Left cardiac atrium (tissue), 4 donors: ENCODE data around the gene CD58. TPM values are rescaled to one million over a fixed set of nuclear protein-coding genes. Genes with fewer than 3 reads are reported as not detected.

Experiments
- ATAC-seq, 2 donors: fragments of 200-7000 bp; cut with Tn5 transposase; one replicate each; pipeline ENCODE4 v1.9.1; 2020; ENCODE audit warnings: mild to moderate bottlenecking in 2 of 2, moderate library complexity in 2 of 2
- DNase-seq: peaks from one replicate; pipeline ENCODE4 v3.0.0-alpha.2; 2020
- intact Hi-C, 2 donors: fragments of 100-400 bp; cut with DNase I; formaldehyde crosslinking; loops; one replicate each; pipeline versions ENCODE4 v1.14.1 to v1.15.1; 2022 to 2023
- microRNA-seq, 2 donors: library from miRNA; unstranded; fragments of <30 nt; microRNA quantifications; one replicate each; pipeline ENCODE4 v1.2.0, GENCODE V29; 2020
- total RNA-seq, 2 donors: library from RNA; stranded (reverse); fragmentation: NEBNext Ultra II Directional; extraction: Animal tissue kit (Norgen Biotek cat#: 25700); gene quantifications; one replicate each; pipeline ENCODE4 v1.2.1, GENCODE V29; 2021
- donor health status: DM: no; HTN: yes; CAD: no.
- donor health status: DM: no; HTN: yes; CAD: no; lungs with severe emphysema.
- donor health status: DM: yes; HTN: yes; CAD: no.
- donor health status: Dilated cardiomyopathy.

The CD58 gene
- total RNA-seq, 2 donors from 2014 or later: 19.6 to 21.1 TPM

DNA sequence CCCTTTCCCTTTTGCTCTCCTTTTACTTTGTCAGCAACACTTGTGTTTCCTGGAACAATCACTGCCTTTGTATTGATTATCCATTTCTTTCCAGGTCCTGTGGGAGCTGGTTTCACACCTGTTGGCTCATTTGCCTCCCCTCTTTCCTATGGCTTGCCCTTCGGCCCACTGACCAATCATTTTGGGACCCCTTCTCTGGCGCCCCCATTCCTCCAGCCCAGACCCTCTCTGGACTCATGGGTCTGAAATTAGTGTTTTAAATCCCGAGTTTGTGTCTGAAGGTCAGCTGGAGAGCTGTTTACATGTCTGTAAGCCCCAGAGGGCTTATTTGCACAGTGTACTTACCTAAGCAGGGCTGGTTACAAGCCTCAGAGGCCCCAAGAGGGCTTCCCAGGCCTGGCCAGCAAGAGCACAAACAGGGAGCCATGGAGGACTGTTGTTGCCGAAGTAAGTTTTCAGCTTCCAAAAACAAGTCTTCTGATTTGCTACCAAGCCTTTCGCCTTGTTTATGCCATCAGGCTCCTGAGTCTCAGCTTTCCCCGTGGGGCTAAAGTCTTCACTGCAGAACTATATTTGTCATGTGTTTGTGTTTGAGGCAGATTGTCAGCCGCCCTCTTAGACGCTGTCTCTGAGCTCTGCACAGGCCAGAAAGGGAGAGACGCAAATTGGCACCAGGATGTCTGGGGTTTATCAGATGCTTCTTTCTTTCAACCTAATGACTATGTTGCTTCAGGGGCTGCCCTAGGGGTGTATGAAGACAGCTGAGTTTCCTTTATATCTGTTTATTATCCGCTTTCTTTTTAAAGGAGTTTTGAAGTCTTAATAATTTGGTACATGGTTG is 104.8 kb downstream of the CD58 start:
- intact Hi-C loops: no loop called here
- ATAC-seq (peak in 1 of 2 donors; percentile 72), DNase-seq (no peak)

DNA sequence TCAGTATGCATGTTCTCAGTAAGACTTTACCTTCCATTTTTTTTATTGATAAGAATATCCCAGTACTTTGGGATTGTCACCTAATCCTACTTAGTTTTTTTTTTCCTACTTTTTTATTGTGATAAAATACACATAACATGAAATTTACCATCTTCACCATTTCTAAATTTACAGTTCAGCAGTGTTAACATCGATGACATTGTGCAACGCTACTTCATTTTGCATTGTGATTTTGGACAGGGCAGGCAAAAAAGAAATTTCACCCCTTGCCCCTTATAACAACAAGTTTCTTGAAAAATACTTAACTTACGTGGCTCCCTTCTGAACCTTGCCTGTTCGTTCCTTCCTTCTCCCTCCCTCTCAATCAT is 105.4 kb downstream of the CD58 start:
- intact Hi-C loops: no loop called here
- DNase-seq: no peak
- ATAC-seq: no peak

Small RNAs within 50 kb of the gene (microRNA-seq; reads per million reads assigned to microRNA genes)
- 0 reads per million in 2 donors for gene MIR548AC

Other genes with a start within 250 kb of the CD58 start
- 100 to 1,000 TPM; 183 to 281 TPM for gene ATP1A1, start 197.8 kb downstream of the CD58 start, total RNA-seq
- 10 to 100 TPM; 14.3 to 15.6 TPM for gene IGSF3, start 96.7 kb upstream of the CD58 start, total RNA-seq
- 1 to 10 TPM; 1.4 to 3.5 TPM for gene CD2, start 183.4 kb upstream of the CD58 start, total RNA-seq